ENCODE data around the gene GLIS1.
"Not testable (repeated sequence)": the region's sequence is repeated elsewhere in the genome, so short reads cannot be mapped to it uniquely, and the experiment has no call there.

Gene GLIS1

GRCh38 chr1:53557830-53558738 is 180.9 kb downstream of the GLIS1 start:
- no peak overlapping the region for H3K4me3 ChIP-seq (ENCODE audit: low read depth, low read length)
- TF ChIP-seq, protein P1, sequence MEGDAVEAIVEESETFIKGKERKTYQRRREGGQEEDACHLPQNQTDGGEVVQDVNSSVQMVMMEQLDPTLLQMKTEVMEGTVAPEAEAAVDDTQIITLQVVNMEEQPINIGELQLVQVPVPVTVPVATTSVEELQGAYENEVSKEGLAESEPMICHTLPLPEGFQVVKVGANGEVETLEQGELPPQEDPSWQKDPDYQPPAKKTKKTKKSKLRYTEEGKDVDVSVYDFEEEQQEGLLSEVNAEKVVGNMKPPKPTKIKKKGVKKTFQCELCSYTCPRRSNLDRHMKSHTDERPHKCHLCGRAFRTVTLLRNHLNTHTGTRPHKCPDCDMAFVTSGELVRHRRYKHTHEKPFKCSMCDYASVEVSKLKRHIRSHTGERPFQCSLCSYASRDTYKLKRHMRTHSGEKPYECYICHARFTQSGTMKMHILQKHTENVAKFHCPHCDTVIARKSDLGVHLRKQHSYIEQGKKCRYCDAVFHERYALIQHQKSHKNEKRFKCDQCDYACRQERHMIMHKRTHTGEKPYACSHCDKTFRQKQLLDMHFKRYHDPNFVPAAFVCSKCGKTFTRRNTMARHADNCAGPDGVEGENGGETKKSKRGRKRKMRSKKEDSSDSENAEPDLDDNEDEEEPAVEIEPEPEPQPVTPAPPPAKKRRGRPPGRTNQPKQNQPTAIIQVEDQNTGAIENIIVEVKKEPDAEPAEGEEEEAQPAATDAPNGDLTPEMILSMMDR (IDR thresholded peaks at IDR 0.05; ENCODE audit: low read depth, low read length), result no peak

GRCh38 chr1:53557369-53557768 is 181.6 kb downstream of the GLIS1 start:
- H3K4me3 ChIP-seq (ENCODE audit: low read depth, low read length), result no peak overlapping the region
- TF ChIP-seq, protein P1 (IDR thresholded peaks at IDR 0.05; ENCODE audit: low read depth, low read length), result no peak

- TF ChIP-seq, protein P1 (IDR thresholded peaks at IDR 0.05; ENCODE audit: low read depth, low read length), result no peak
- H3K4me3 ChIP-seq (ENCODE audit: low read depth, low read length), result no peak overlapping the region
Measured at GRCh38 chr1:53556657-53557227, 182.2 kb downstream of the GLIS1 start.

- not testable (repeated sequence) for H3K4me3 ChIP-seq (ENCODE audit: low read depth, low read length)
Measured at GRCh38 chr1:53555620-53556326, 183.2 kb downstream of the GLIS1 start.

GRCh38 chr1:53554592-53555305 is 184.2 kb downstream of the GLIS1 start:
- TF ChIP-seq, protein P1 (IDR thresholded peaks at IDR 0.05; ENCODE audit: low read depth, low read length), result no peak

DNA sequence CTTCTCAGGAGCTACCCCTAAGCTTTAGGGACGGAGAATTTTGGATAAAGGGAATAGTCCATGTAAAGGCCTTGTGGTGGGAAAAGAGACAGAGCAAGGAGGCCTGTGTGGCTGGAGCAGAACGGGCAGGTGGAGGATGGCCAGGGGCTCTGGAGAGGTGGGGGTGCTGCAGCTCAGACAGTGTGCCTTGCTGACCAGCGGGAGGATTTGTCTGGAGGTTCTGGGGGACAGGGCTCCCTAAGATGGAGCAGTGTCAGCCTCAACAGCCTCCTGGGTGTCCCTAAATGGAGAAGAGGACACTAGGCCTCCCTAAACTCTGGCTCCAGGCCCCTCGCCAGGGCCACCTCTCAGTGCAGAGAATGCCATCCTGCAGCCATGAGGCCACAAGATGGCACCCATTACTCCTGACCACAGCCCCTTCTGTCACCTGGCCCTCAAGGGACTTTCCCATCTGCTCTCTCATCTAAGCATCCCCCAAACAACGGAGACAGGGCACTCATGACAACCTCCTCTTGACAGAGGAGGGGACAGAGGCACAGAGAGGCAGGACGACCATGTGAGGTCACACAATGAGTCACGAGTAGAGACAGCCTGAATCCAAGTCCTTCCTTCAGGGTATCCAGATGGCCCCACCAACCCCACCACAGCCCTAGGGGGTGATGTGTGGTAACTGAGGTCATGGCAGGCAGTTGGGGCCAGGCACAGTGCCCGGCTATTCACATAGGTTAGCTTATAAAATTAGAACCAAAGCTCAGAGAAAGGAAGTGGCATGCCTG is 185.0 kb downstream of the GLIS1 start:
- H3K4me3 ChIP-seq (ENCODE audit: low read depth, low read length), result no peak overlapping the region
- TF ChIP-seq, protein P1 (IDR thresholded peaks at IDR 0.05; ENCODE audit: low read depth, low read length), result no peak

More at GRCh38 chr1:53554592-53555305, 184.2 kb downstream of the GLIS1 start:
- H3K4me3 ChIP-seq (ENCODE audit: low read depth, low read length), result no peak overlapping the region

Data from WI38 (cell line).